HepG2 (cell line): Measurements from ENCODE around the gene PTPN18. TPM values are rescaled to one million over a fixed set of nuclear protein-coding genes. Genes with fewer than 3 reads are reported as not detected.

Experiments
- ATAC-seq: fragments of 200-7000 bp; cut with Tn5 transposase; 3 replicates; pipeline ENCODE4 v1.9.1; 2020; ENCODE audit warnings: mild to moderate bottlenecking, moderate library complexity
- BruUV-seq: library from RNA; stranded (reverse); fragments of 400-500 nt; replicated peaks from 2 replicates; lab custom pipeline; 2021; lab: Mats Ljungman, UMichigan
- CTCF ChIA-PET: fragments of 300-600 bp; formaldehyde crosslinking; extraction: SDS; loops from one replicate; lab custom pipeline; 2021; ENCODE audit warnings: low total read pairs, inconsistent platforms, low intra/inter-chr PET ratio; lab: Yijun Ruan, JAX
- POLR2A ChIA-PET: fragments of 350-600 bp; sonication (Branson Sonifier 250); formaldehyde crosslinking; loops from one replicate; lab custom pipeline; 2020; ENCODE audit warnings: antibody characterized with exemption, inconsistent platforms; lab: Yijun Ruan, JAX
- DNase-seq: peaks from one replicate; pipeline ENCODE4 v3.0.0-alpha.2; 2015; ENCODE audit warnings: low spot score
- FAIRE-seq: peaks from 3 replicates; lab custom pipeline; 2011; peaks lifted over from hg19 to GRCh38; lab: Jason Lieb, UNC
- H2AFZ ChIP-seq: one replicate; pipeline ENCODE4 v1.6.1; 2011; ENCODE audit warnings: low read length, inconsistent platforms
- H3K27ac ChIP-seq: fragments of 300-600 bp; 3 replicates; pipeline ENCODE4 v1.8.0; 2011; ENCODE audit warnings: mixed run types, mild to moderate bottlenecking, mixed read lengths, low read length, inconsistent platforms; ENCODE audit not compliant: insufficient read depth; ENCODE audit errors: extremely low read length
- H3K27me3 ChIP-seq, 2 experiments: fragments of 200-600 bp in 1 of 2; 2 replicates in 1 of 2; 3 replicates in 1 of 2; pipeline versions ENCODE4 v1.6.0 to v1.8.0; 2011; ENCODE audit warnings: low read length in 2 of 2, mild to moderate bottlenecking in 2 of 2, moderate library complexity in 2 of 2, inconsistent platforms in 1 of 2; ENCODE audit not compliant: insufficient read depth in 2 of 2, control insufficient read depth in 1 of 2
- H3K36me3 ChIP-seq, 2 experiments: fragments of 200-600 bp in 1 of 2; replicated peaks in 1 of 2; 2 replicates in 1 of 2; 3 replicates in 1 of 2; pipeline versions ENCODE4 v1.5.1 to v1.8.0; 2011; ENCODE audit warnings: low read length in 2 of 2, inconsistent platforms in 1 of 2; ENCODE audit not compliant: insufficient read depth in 2 of 2, control insufficient read depth in 1 of 2
- H3K4me1 ChIP-seq: 2 replicates; pipeline ENCODE4 v1.5.1; 2012; ENCODE audit warnings: low read length, inconsistent platforms; ENCODE audit not compliant: insufficient read depth
- H3K4me2 ChIP-seq: 2 replicates; pipeline ENCODE4 v1.6.0; 2011; ENCODE audit warnings: low read depth, low read length, inconsistent platforms
- H3K4me3 ChIP-seq, 3 experiments: fragments of 200-600 bp in 1 of 3; sonication (generic), shearing (Covaris generic) in 1 of 3; replicated peaks in 1 of 3; 2 replicates each; pipeline ENCODE4 v1.5.1; 2011 to 2016; ENCODE audit warnings: low read length in 3 of 3, inconsistent platforms in 2 of 3, low read depth in 2 of 3, mild to moderate bottlenecking in 2 of 3, control low read depth in 1 of 3, mixed read lengths in 1 of 3; ENCODE audit not compliant: insufficient read depth in 1 of 3
- H3K79me2 ChIP-seq: one replicate; pipeline ENCODE4 v1.6.1; 2011; ENCODE audit warnings: low read length, inconsistent platforms; ENCODE audit not compliant: insufficient read depth
- H3K9ac ChIP-seq: 2 replicates; pipeline ENCODE4 v1.6.0; 2011; ENCODE audit warnings: mild to moderate bottlenecking, low read depth, low read length, inconsistent platforms; ENCODE audit not compliant: insufficient read depth
- H3K9me3 ChIP-seq: 2 replicates; pipeline ENCODE4 v1.5.1; 2012; ENCODE audit warnings: mild to moderate bottlenecking, low read length
- H4K20me1 ChIP-seq: 2 replicates; pipeline ENCODE4 v1.6.0; 2011; ENCODE audit warnings: inconsistent platforms, mild to moderate bottlenecking, low read length, moderate library complexity; ENCODE audit not compliant: insufficient read depth
- ARID2 ChIP-seq: sonication (generic); formaldehyde crosslinking; IDR thresholded peaks from 2 replicates; pipeline ENCODE4 v1.8.1; 2022; ENCODE audit warnings: mild to moderate bottlenecking, missing genetic modification reagents, borderline replicate concordance
- ARID4A ChIP-seq: sonication (generic); formaldehyde crosslinking; IDR thresholded peaks from 2 replicates; pipeline ENCODE4 v1.5.0; 2020; ENCODE audit warnings: mild to moderate bottlenecking, missing genetic modification reagents, borderline replicate concordance
- CAMTA2 ChIP-seq: sonication (generic); formaldehyde crosslinking; IDR thresholded peaks from 2 replicates; pipeline ENCODE4 v1.4.0; 2020; ENCODE audit warnings: mild to moderate bottlenecking, missing genetic modification reagents, borderline replicate concordance
- CHD4 ChIP-seq: fragments of 200-600 bp; sonication (generic); IDR thresholded peaks from 2 replicates; pipeline ENCODE4 v1.7.0; 2017; ENCODE audit warnings: mild to moderate bottlenecking, low read length, borderline replicate concordance
- ESRRA ChIP-seq: sonication (generic); formaldehyde crosslinking; IDR thresholded peaks from 2 replicates; pipeline ENCODE4 v1.5.1; 2020; ENCODE audit warnings: mild to moderate bottlenecking, low read depth, missing genetic modification reagents
- FOXA1 ChIP-seq, 2 experiments: fragments of 450-650 bp in 1 of 2; sonication (generic) in 1 of 2; formaldehyde crosslinking in 1 of 2; IDR thresholded peaks; 2 replicates each; pipeline versions ENCODE4 v1.4.0 to v1.6.1; 2016 to 2020; ENCODE audit warnings: missing genetic modification reagents in 1 of 2
- HOXA9 ChIP-seq: sonication (generic); formaldehyde crosslinking; IDR thresholded peaks from 2 replicates; pipeline ENCODE4 v1.8.1; 2022; ENCODE audit warnings: missing genetic modification reagents, mild to moderate bottlenecking, moderate library complexity, borderline replicate concordance
- SMAD9 ChIP-seq: sonication (generic); formaldehyde crosslinking; IDR thresholded peaks from 2 replicates; pipeline ENCODE4 v1.5.1; 2020; ENCODE audit warnings: mild to moderate bottlenecking, missing genetic modification reagents
- SNRNP70 ChIP-seq: fragments of 200-400 bp; formaldehyde crosslinking; IDR thresholded peaks from 2 replicates; pipeline ENCODE4 v1.6.1; 2017; ENCODE audit warnings: mild to moderate bottlenecking, low read depth, low read length, moderate library complexity
- ZBTB21 ChIP-seq: sonication (generic); formaldehyde crosslinking; IDR thresholded peaks from 2 replicates; pipeline ENCODE4 v1.4.0; 2020; ENCODE audit warnings: missing genetic modification reagents
- ZFP37 ChIP-seq: sonication (generic); formaldehyde crosslinking; IDR thresholded peaks from 2 replicates; pipeline ENCODE4 v1.4.0; 2020; ENCODE audit warnings: missing genetic modification reagents, borderline replicate concordance
- ZNF230 ChIP-seq: sonication (generic); formaldehyde crosslinking; IDR thresholded peaks from 2 replicates; pipeline ENCODE4 v1.4.0; 2020; ENCODE audit warnings: mild to moderate bottlenecking, missing genetic modification reagents
- ZNF460 ChIP-seq: sonication (generic); formaldehyde crosslinking; IDR thresholded peaks from 2 replicates; pipeline ENCODE4 v1.5.1; 2020; ENCODE audit warnings: missing genetic modification reagents, mild to moderate bottlenecking, borderline replicate concordance
- WGBS: methylation state at CpG from one replicate; pipeline ENCODE4 v1.1.6; 2017; ENCODE audit warnings: low lambda C conversion rate; 5-methylcytosine and 5-hydroxymethylcytosine counted together
- in situ Hi-C: cut with HindIII; loops from 2 replicates; pipeline ENCODE4 v1.10.0; 2017; ENCODE audit warnings: low pct_unique_long_range_greater_than_20kb; ENCODE audit not compliant: extremely low pct_ligation_motif_present
- intact Hi-C: fragments of 100-400 bp; cut with micrococcal nuclease; formaldehyde crosslinking; loops from one replicate; pipeline ENCODE4 v1.10.0; 2022; ENCODE audit not compliant: unreplicated experiment
- polyA plus RNA-seq, 8 experiments: library from polyadenylated mRNA; depleted of rRNA in 3 of 8; stranded (reverse) in 7 of 8; unstranded in 1 of 8; fragments of >200 nt; fragmentation: Illumina TruSeq in 4 of 8; extraction: Trizol in 4 of 8; gene quantifications; 2 replicates each; pipeline versions ENCODE4 v1.2.1 to v1.2.3, GENCODE V29; 2011 to 2016; ENCODE audit warnings: low read depth in 4 of 8, missing spikeins in 1 of 8, mixed read lengths in 1 of 8; ENCODE audit not compliant: insufficient read depth in 1 of 8
- total RNA-seq, 5 experiments: library from RNA; depleted of rRNA; stranded (reverse); fragments of >200 nt; fragmentation: Illumina TruSeq; extraction: Trizol; gene quantifications; 2 replicates each; pipeline ENCODE4 v1.2.3, GENCODE V29; 2016; ENCODE audit warnings: low read depth in 1 of 5
- TF ChIP-seq, protein P1 (sequence below): sonication (generic); formaldehyde crosslinking; IDR thresholded peaks from 2 replicates; pipeline ENCODE4 v1.4.0; 2020; ENCODE audit warnings: missing genetic modification reagents
- TF ChIP-seq, protein P2 (sequence below): IDR thresholded peaks from 2 replicates; pipeline ENCODE4 v1.6.1; 2016; ENCODE audit warnings: missing compliant biosample characterization, missing genetic modification reagents, borderline replicate concordance

PTPN18 gene
- total and polyA plus RNA-seq, 2 of the 13 experiments (the other 11 are each of a cell fraction or from before 2014, with no cell fraction given) = 14.8 to 39.6 TPM

DNA sequence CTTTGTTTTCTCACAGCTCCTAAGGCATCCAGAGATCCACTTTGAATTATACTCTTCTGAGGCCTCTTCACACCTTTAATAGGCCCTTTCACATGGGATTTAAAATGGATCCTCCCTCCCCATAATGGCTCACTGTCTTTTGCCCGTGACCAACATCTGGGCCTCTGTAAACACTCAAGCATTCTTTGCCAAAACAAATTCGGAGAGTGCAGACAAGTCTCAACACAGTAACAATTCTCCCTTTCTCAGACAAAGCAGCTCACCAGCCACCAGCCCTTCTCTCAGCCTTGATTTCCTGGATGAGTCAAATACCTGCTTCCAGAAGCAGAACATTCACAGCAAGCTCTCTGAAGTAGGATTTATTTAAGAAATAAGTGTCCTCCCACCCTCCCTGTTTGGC is 27.1 kb upstream of the PTPN18 start:
- peaks cover 0 to 37% of the 10 kb centered on the region in 2 experiments; a peak in 4 of 5 replicates for H3K27me3 ChIP-seq
- CTCF ChIA-PET = interaction anchor here (1.7 kb wide), 1 partner anchor 147 kb away, joined by 5 read pairs; the partner anchor contains the start of genes MZT2B and SMPD4
- H3K4me2 ChIP-seq = peak overlapping the region; percentile 67
- no peak overlapping the region for H2AFZ ChIP-seq
- no peaks in the 10 kb centered on the region for H3K79me2 ChIP-seq
- 0% methylated on average over 2 of the region's 2 CpGs for WGBS
- peaks cover 21% of the 10 kb centered on the region for H3K4me1 ChIP-seq
- TF ChIP-seq ZBTB21 (CRISPR knock-in tag) (no peak), ARID2 (no peak), SMAD9 (no peak), HOXA9 (CRISPR knock-in tag) (no peak), ESRRA (CRISPR knock-in tag) (no peak), CHD4 (no peak), ZNF230 (CRISPR knock-in tag) (no peak), CAMTA2 (CRISPR knock-in tag) (no peak), ARID4A (CRISPR knock-in tag) (no peak), ZNF460 (CRISPR knock-in tag) (no peak), FOXA1 (IDR thresholded peaks at IDR 0.05) (no peak), FOXA1 (CRISPR knock-in tag; IDR thresholded peaks at IDR 0.05) (no peak), ZFP37 (CRISPR knock-in tag) (no peak), SNRNP70 (no peak)
- TF ChIP-seq, protein P1, sequence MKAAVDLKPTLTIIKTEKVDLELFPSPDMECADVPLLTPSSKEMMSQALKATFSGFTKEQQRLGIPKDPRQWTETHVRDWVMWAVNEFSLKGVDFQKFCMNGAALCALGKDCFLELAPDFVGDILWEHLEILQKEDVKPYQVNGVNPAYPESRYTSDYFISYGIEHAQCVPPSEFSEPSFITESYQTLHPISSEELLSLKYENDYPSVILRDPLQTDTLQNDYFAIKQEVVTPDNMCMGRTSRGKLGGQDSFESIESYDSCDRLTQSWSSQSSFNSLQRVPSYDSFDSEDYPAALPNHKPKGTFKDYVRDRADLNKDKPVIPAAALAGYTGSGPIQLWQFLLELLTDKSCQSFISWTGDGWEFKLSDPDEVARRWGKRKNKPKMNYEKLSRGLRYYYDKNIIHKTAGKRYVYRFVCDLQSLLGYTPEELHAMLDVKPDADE = no peak
- TF ChIP-seq, protein P2, sequence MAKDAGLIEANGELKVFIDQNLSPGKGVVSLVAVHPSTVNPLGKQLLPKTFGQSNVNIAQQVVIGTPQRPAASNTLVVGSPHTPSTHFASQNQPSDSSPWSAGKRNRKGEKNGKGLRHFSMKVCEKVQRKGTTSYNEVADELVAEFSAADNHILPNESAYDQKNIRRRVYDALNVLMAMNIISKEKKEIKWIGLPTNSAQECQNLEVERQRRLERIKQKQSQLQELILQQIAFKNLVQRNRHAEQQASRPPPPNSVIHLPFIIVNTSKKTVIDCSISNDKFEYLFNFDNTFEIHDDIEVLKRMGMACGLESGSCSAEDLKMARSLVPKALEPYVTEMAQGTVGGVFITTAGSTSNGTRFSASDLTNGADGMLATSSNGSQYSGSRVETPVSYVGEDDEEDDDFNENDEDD (CRISPR knock-in tag) = no peak
- TF ChIP-seq, all 625 proteins: peak for 0
- in situ Hi-C loops = no loop called here
- FAIRE-seq = no peak
- POLR2A ChIA-PET = interaction anchor here (1.4 to 1.9 kb wide), 2 partner anchors 13 to 27 kb away, joined by 3 to 11 read pairs; partner anchors contain the start of genes IMP4 and PTPN18
- intact Hi-C loops = no loop called here
- no peak for DNase-seq
- no peak overlapping the region for H3K27ac ChIP-seq
- no TSS peak for BruUV-seq
- no peaks in the 10 kb centered on the region for H3K36me3 ChIP-seq
- no peaks in the 10 kb centered on the region for H3K9me3 ChIP-seq
- no peak overlapping the region for H3K4me3 ChIP-seq
- ATAC-seq = no peak
- no peaks in the 10 kb centered on the region for H4K20me1 ChIP-seq
- no peak overlapping the region for H3K9ac ChIP-seq
